ENCODE measurements around the gene BRI3. TPM values are rescaled to one million over a fixed set of nuclear protein-coding genes. Genes with fewer than 3 reads are reported as not detected.

Gene BRI3
- total and polyA plus RNA-seq, 2 of the 8 experiments (the other 6 are each of a cell fraction or from before 2014, with no cell fraction given): 77.5 to 93.4 TPM

- TF ChIP-seq RNF2 (IDR thresholded peaks at IDR 0.05; ENCODE audit: borderline replicate concordance, low read depth, low read length, missing control alignments, poor library complexity, severe bottlenecking): no peak
- no peak for TF ChIP-seq JUND (IDR thresholded peaks at IDR 0.05; ENCODE audit: low read length)
- TF ChIP-seq CREB1 (IDR thresholded peaks at IDR 0.05): no peak
- no peak for TF ChIP-seq ASH2L (IDR thresholded peaks at IDR 0.05; ENCODE audit: low read length)
- TF ChIP-seq SP4 (IDR thresholded peaks at IDR 0.05; ENCODE audit: low read length): no peak
Measured at GRCh38 chr7:98312201-98312600, 30.7 kb downstream of the BRI3 start (continued).
